NCI-H2171 treated with DMSO at 0.1 percent for 48 hours (cell line): ENCODE measurements around the gene NDUFA1.
"Not testable (repeated sequence)": the region's sequence is repeated elsewhere in the genome, so short reads cannot be mapped to it uniquely, and the experiment has no call there.

Experiments
- DNase-seq: peaks from one replicate; lab custom pipeline; 2025; lab: John Stamatoyannopoulos, UW

Gene NDUFA1

GRCh38 chrX:119900976-119901375 lies 29.3 kb downstream of the NDUFA1 start:
- no peak for DNase-seq

DNA sequence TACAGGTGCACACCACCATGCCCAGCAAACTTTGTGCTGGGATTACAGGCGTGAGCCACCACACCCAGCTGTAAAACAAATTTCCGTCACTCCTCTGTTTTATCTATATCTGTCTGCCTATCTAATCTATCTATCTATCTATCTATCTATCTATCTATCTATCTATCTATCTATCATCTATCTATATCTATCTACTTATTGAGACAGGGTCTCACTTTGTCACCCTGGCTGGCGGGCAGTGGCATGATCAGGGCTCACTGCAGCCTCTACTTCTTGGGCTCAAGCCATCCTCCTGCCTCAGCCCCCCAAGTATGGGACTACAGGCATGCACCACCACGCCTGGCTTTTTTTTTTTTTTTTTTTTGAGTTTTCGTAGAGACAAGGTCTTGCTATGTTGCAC lies 44.7 kb downstream of the NDUFA1 start:
- no peak for DNase-seq

- no peak for DNase-seq
Observed at GRCh38 chrX:119917877-119918276, 46.2 kb downstream of the NDUFA1 start.

GRCh38 chrX:119919835-119920585 lies 48.4 kb downstream of the NDUFA1 start:
- no peak for DNase-seq

- DNase-seq, result not testable (repeated sequence)
Observed at GRCh38 chrX:119922391-119922790, 50.8 kb downstream of the NDUFA1 start.
